HepG2 (cell line): ENCODE results near the gene FAM3C. TPM values are rescaled to one million over a fixed set of nuclear protein-coding genes. Genes with fewer than 3 reads are reported as not detected.

Experiments
- ATAC-seq: fragments of 200-7000 bp; cut with Tn5 transposase; 3 replicates; pipeline ENCODE4 v1.9.1; 2020; ENCODE audit warnings: mild to moderate bottlenecking, moderate library complexity
- BruUV-seq: library from RNA; stranded (reverse); fragments of 400-500 nt; replicated peaks from 2 replicates; lab custom pipeline; 2021; lab: Mats Ljungman, UMichigan
- CTCF ChIA-PET: fragments of 300-600 bp; formaldehyde crosslinking; extraction: SDS; loops from one replicate; lab custom pipeline; 2021; ENCODE audit warnings: low total read pairs, inconsistent platforms, low intra/inter-chr PET ratio; lab: Yijun Ruan, JAX
- POLR2A ChIA-PET: fragments of 350-600 bp; sonication (Branson Sonifier 250); formaldehyde crosslinking; loops from one replicate; lab custom pipeline; 2020; ENCODE audit warnings: antibody characterized with exemption, inconsistent platforms; lab: Yijun Ruan, JAX
- DNase-seq: peaks from one replicate; pipeline ENCODE4 v3.0.0-alpha.2; 2015; ENCODE audit warnings: low spot score
- FAIRE-seq: peaks from 3 replicates; lab custom pipeline; 2011; peaks lifted over from hg19 to GRCh38; lab: Jason Lieb, UNC
- H2AFZ ChIP-seq: one replicate; pipeline ENCODE4 v1.6.1; 2011; ENCODE audit warnings: low read length, inconsistent platforms
- H3K27ac ChIP-seq: fragments of 300-600 bp; 3 replicates; pipeline ENCODE4 v1.8.0; 2011; ENCODE audit warnings: mixed run types, mild to moderate bottlenecking, mixed read lengths, low read length, inconsistent platforms; ENCODE audit not compliant: insufficient read depth; ENCODE audit errors: extremely low read length
- H3K27me3 ChIP-seq, 2 experiments: fragments of 200-600 bp in 1 of 2; 2 replicates in 1 of 2; 3 replicates in 1 of 2; pipeline versions ENCODE4 v1.6.0 to v1.8.0; 2011; ENCODE audit warnings: low read length in 2 of 2, mild to moderate bottlenecking in 2 of 2, moderate library complexity in 2 of 2, inconsistent platforms in 1 of 2; ENCODE audit not compliant: insufficient read depth in 2 of 2, control insufficient read depth in 1 of 2
- H3K36me3 ChIP-seq, 2 experiments: fragments of 200-600 bp in 1 of 2; replicated peaks in 1 of 2; 2 replicates in 1 of 2; 3 replicates in 1 of 2; pipeline versions ENCODE4 v1.5.1 to v1.8.0; 2011; ENCODE audit warnings: low read length in 2 of 2, inconsistent platforms in 1 of 2; ENCODE audit not compliant: insufficient read depth in 2 of 2, control insufficient read depth in 1 of 2
- H3K4me1 ChIP-seq: 2 replicates; pipeline ENCODE4 v1.5.1; 2012; ENCODE audit warnings: low read length, inconsistent platforms; ENCODE audit not compliant: insufficient read depth
- H3K4me2 ChIP-seq: 2 replicates; pipeline ENCODE4 v1.6.0; 2011; ENCODE audit warnings: low read depth, low read length, inconsistent platforms
- H3K4me3 ChIP-seq, 3 experiments: fragments of 200-600 bp in 1 of 3; sonication (generic), shearing (Covaris generic) in 1 of 3; replicated peaks in 1 of 3; 2 replicates each; pipeline ENCODE4 v1.5.1; 2011 to 2016; ENCODE audit warnings: low read length in 3 of 3, inconsistent platforms in 2 of 3, low read depth in 2 of 3, mild to moderate bottlenecking in 2 of 3, control low read depth in 1 of 3, mixed read lengths in 1 of 3; ENCODE audit not compliant: insufficient read depth in 1 of 3
- H3K79me2 ChIP-seq: one replicate; pipeline ENCODE4 v1.6.1; 2011; ENCODE audit warnings: low read length, inconsistent platforms; ENCODE audit not compliant: insufficient read depth
- H3K9ac ChIP-seq: 2 replicates; pipeline ENCODE4 v1.6.0; 2011; ENCODE audit warnings: mild to moderate bottlenecking, low read depth, low read length, inconsistent platforms; ENCODE audit not compliant: insufficient read depth
- H3K9me3 ChIP-seq: 2 replicates; pipeline ENCODE4 v1.5.1; 2012; ENCODE audit warnings: mild to moderate bottlenecking, low read length
- H4K20me1 ChIP-seq: 2 replicates; pipeline ENCODE4 v1.6.0; 2011; ENCODE audit warnings: inconsistent platforms, mild to moderate bottlenecking, low read length, moderate library complexity; ENCODE audit not compliant: insufficient read depth
- ATM ChIP-seq: fragments of 450-650 bp; IDR thresholded peaks from 2 replicates; pipeline ENCODE4 v1.7.1; 2017; ENCODE audit warnings: mild to moderate bottlenecking, borderline replicate concordance
- HMGXB4 ChIP-seq, 2 experiments: sonication (generic) in 1 of 2; formaldehyde crosslinking in 1 of 2; IDR thresholded peaks; 2 replicates each; pipeline versions ENCODE4 v1.4.0 to v1.6.1; 2018 to 2020; ENCODE audit warnings: missing genetic modification reagents in 2 of 2, borderline replicate concordance in 1 of 2, low read depth in 1 of 2, mild to moderate bottlenecking in 1 of 2, missing biosample characterization in 1 of 2
- KLF6 ChIP-seq: IDR thresholded peaks from 2 replicates; pipeline ENCODE4 v1.8.0; 2016; ENCODE audit warnings: missing biosample characterization, missing genetic modification reagents
- MZF1 ChIP-seq: sonication (generic); formaldehyde crosslinking; IDR thresholded peaks from 2 replicates; pipeline ENCODE4 v1.8.1; 2023; ENCODE audit warnings: mild to moderate bottlenecking, missing genetic modification reagents, borderline replicate concordance
- NCOA5 ChIP-seq: sonication (generic); formaldehyde crosslinking; IDR thresholded peaks from 2 replicates; pipeline ENCODE4 v1.4.0; 2020; ENCODE audit warnings: missing genetic modification reagents
- SCMH1 ChIP-seq: sonication (generic); formaldehyde crosslinking; IDR thresholded peaks from 2 replicates; pipeline ENCODE4 v1.9.0; 2021; ENCODE audit warnings: missing genetic modification reagents, mild to moderate bottlenecking, borderline replicate concordance
- ZNF678 ChIP-seq: sonication (generic); formaldehyde crosslinking; IDR thresholded peaks from 2 replicates; pipeline ENCODE4 v1.4.0; 2020; ENCODE audit warnings: mild to moderate bottlenecking, missing genetic modification reagents
- ZZZ3 ChIP-seq: sonication (generic); formaldehyde crosslinking; IDR thresholded peaks from 2 replicates; pipeline ENCODE4 v1.4.0; 2020; ENCODE audit warnings: missing genetic modification reagents, mild to moderate bottlenecking, borderline replicate concordance
- WGBS: methylation state at CpG from one replicate; pipeline ENCODE4 v1.1.6; 2017; ENCODE audit warnings: low lambda C conversion rate; 5-methylcytosine and 5-hydroxymethylcytosine counted together
- in situ Hi-C: cut with HindIII; loops from 2 replicates; pipeline ENCODE4 v1.10.0; 2017; ENCODE audit warnings: low pct_unique_long_range_greater_than_20kb; ENCODE audit not compliant: extremely low pct_ligation_motif_present
- intact Hi-C: fragments of 100-400 bp; cut with micrococcal nuclease; formaldehyde crosslinking; loops from one replicate; pipeline ENCODE4 v1.10.0; 2022; ENCODE audit not compliant: unreplicated experiment
- polyA plus RNA-seq, 8 experiments: library from polyadenylated mRNA; depleted of rRNA in 3 of 8; stranded (reverse) in 7 of 8; unstranded in 1 of 8; fragments of >200 nt; fragmentation: Illumina TruSeq in 4 of 8; extraction: Trizol in 4 of 8; gene quantifications; 2 replicates each; pipeline versions ENCODE4 v1.2.1 to v1.2.3, GENCODE V29; 2011 to 2016; ENCODE audit warnings: low read depth in 4 of 8, missing spikeins in 1 of 8, mixed read lengths in 1 of 8; ENCODE audit not compliant: insufficient read depth in 1 of 8
- total RNA-seq, 5 experiments: library from RNA; depleted of rRNA; stranded (reverse); fragments of >200 nt; fragmentation: Illumina TruSeq; extraction: Trizol; gene quantifications; 2 replicates each; pipeline ENCODE4 v1.2.3, GENCODE V29; 2016; ENCODE audit warnings: low read depth in 1 of 5

FAM3C gene
- total and polyA plus RNA-seq, 2 of the 13 experiments (the other 11 are each of a cell fraction or from before 2014, with no cell fraction given), result 14.6 to 16.0 TPM

- 51% methylated on average over 3 of the region's 3 CpGs for WGBS
- in situ Hi-C loops, result no loop called here
- Histone ChIP-seq H3K9ac (peak overlapping the region; percentile 13; the same call in 1 of the 2 replicates), H3K36me3 (no peaks in the 10 kb centered on the region), H3K27me3 (no peaks in the 10 kb centered on the region; a peak in 1 of 5 replicates), H3K79me2 (peaks cover 27% of the 10 kb centered on the region), H3K4me1 (peaks cover 30% of the 10 kb centered on the region), H3K9me3 (no peaks in the 10 kb centered on the region), H4K20me1 (no peaks in the 10 kb centered on the region), H2AFZ (peak overlapping the region; percentile 51), H3K27ac (no peak overlapping the region), H3K4me2 (peak overlapping the region; percentile 97), H3K4me3 (peak overlapping the region in 2 of 3 experiments; percentile 51 to 89; a peak in 4 of 6 replicates)
- TF ChIP-seq KLF6 (CRISPR knock-in tag) (no peak), NCOA5 (CRISPR knock-in tag) (no peak), HMGXB4 (CRISPR knock-in tag; IDR thresholded peaks at IDR 0.05; ENCODE audit: borderline replicate concordance in 1 of 2, low read depth in 1 of 2) (no peak), MZF1 (CRISPR knock-in tag) (no peak), SCMH1 (CRISPR knock-in tag) (no peak), ZNF678 (CRISPR knock-in tag) (no peak), ZZZ3 (CRISPR knock-in tag) (no peak), ATM (no peak)
- ChIA-PET CTCF (interaction anchor here (1.3 kb wide), 1 partner anchor 30 kb away, joined by 5 read pairs; no protein-coding TSS in a partner anchor), POLR2A (no interaction called here)
- FAIRE-seq (no peak), DNase-seq (no peak), ATAC-seq (no peak)
- intact Hi-C loops, result loop anchor here (5.0 kb wide), 2 partner anchors 40 to 445 kb away; partner anchors contain the start of gene ING3
- no TSS peak for BruUV-seq
Observed at GRCh38 chr7:121397361-121397760, 1.3 kb upstream of the FAM3C start.
